ENCODE measurements around the gene TSPO. TPM values are rescaled to one million over a fixed set of nuclear protein-coding genes. Genes with fewer than 3 reads are reported as not detected.

The TSPO gene
- total RNA-seq, 4 donors from 2014 or later: 307 to 452 (median 365) TPM

DNA sequence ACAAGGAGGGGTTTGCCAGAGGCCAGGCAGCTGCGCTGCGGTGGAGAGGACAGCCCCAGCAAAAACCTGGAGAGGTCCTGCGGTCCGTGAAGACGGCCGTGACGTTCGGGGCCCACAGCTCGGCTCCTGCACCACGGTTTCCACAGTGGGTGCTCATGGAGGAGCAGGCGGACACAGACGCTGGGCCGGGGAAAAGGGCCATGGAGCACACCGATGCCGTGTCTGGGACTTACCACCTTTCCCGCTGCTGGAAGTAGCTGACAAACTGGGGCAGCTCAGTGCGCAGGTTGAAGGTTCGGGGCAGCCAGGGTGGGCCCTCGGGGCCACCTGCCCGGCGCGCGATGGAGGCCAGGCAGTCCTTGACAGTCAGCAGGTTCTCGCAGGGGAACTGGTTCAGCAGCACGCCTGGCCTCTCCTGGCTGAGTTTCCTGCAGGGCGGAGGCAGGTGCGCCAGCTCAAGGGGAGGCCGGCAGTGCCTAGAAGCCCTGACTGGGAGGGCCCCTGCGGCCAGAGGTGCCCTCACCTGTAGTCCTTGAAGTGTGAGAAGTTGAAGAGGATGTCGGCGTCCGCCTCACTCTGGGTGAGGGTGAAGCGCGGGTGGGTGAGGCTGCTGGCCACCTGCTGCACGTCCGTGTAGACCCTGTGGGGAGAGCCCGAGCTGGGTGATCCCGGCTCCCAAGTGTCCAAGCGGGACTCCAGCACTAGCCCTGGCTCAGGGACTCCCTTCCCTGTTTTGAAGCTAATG is 22.8 kb downstream of the TSPO start:
- Histone ChIP-seq H3K4me1 (peaks cover 0 to 16% (median 13%) of the 10 kb centered on the region in 4 donors), H3K36me3 (peaks cover 0 to 17% (median 6%) of the 10 kb centered on the region in 4 donors), H3K9me3 (no peaks in the 10 kb centered on the region), H3K4me3 (no peak overlapping the region), H3K27me3 (no peaks in the 10 kb centered on the region), H3K27ac (no peak overlapping the region)
- no peak for DNase-seq
- TF ChIP-seq, protein P1, sequence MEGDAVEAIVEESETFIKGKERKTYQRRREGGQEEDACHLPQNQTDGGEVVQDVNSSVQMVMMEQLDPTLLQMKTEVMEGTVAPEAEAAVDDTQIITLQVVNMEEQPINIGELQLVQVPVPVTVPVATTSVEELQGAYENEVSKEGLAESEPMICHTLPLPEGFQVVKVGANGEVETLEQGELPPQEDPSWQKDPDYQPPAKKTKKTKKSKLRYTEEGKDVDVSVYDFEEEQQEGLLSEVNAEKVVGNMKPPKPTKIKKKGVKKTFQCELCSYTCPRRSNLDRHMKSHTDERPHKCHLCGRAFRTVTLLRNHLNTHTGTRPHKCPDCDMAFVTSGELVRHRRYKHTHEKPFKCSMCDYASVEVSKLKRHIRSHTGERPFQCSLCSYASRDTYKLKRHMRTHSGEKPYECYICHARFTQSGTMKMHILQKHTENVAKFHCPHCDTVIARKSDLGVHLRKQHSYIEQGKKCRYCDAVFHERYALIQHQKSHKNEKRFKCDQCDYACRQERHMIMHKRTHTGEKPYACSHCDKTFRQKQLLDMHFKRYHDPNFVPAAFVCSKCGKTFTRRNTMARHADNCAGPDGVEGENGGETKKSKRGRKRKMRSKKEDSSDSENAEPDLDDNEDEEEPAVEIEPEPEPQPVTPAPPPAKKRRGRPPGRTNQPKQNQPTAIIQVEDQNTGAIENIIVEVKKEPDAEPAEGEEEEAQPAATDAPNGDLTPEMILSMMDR (IDR thresholded peaks at IDR 0.05): no peak
- in situ Hi-C loops (cut with MboI; ENCODE audit: low pct_ligation_motif_present in 1 of 4, low pct_unique_long_range_greater_than_20kb in 1 of 4, low sequenced_read_pairs in 3 of 4): no loop called here
- WGBS, 2 donors (ENCODE audit: low coverage in 1 of 2): 96% methylated on average over 39 of the region's 39 CpGs; no CpG with 5 or more reads in 1 of the 2 donors
- intact Hi-C loops (cut with DNase I; ENCODE audit: low total_unique reads): no loop called here

DNA sequence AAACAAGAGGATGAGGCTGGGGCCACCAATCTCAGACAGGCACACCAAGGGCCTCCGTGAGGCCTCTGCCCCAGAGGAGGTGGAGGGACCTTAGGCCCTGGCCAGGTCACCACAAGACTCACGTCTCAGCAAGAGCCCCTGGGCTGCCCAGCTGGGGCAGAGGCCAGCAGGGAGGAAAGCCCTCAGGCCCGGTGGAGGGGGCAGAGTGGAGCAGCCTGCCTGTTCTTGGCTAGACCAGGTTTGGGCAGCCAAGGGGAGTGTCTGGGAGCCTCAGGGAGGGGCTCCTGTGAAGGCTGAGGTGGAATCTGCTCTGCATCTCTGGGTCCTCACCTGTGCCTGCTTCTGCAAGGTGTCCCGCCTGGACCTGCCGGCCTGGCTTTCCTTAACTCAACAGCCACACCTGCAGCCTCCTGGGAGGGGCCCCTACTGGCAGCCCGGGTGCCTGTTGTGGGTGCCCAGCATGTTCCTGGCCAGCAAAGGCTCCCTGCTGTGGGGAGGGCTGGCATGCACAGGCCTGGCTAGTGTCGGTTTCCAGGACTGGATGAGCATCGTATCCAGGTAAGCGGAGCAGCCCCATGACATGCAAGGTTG is 23.7 kb downstream of the TSPO start:
- TF ChIP-seq POLR2A (IDR thresholded peaks at IDR 0.05): no peak
- TF ChIP-seq EP300 (IDR thresholded peaks at IDR 0.05; ENCODE audit: low read depth): no peak
- TF ChIP-seq, protein P1 (IDR thresholded peaks at IDR 0.05): no peak
- TF ChIP-seq POLR2AphosphoS5 (IDR thresholded peaks at IDR 0.05): no peak
- Histone ChIP-seq H3K9me3 (no peaks in the 10 kb centered on the region), H3K27me3 (no peaks in the 10 kb centered on the region), H3K27ac (no peak overlapping the region), H3K36me3 (peaks cover 0 to 21% (median 10%) of the 10 kb centered on the region in 4 donors), H3K4me3 (no peak overlapping the region), H3K4me1 (peaks cover 0 to 11% (median 9%) of the 10 kb centered on the region in 4 donors)
- WGBS, 2 donors (ENCODE audit: low coverage in 1 of 2): 80 to 95% methylated on average over 1 to 9 of the region's 9 CpGs
- intact Hi-C loops (cut with DNase I; ENCODE audit: low total_unique reads): no loop called here
- in situ Hi-C loops (cut with MboI; ENCODE audit: low pct_ligation_motif_present in 1 of 4, low pct_unique_long_range_greater_than_20kb in 1 of 4, low sequenced_read_pairs in 3 of 4): no loop called here
- DNase-seq: no peak

DNA sequence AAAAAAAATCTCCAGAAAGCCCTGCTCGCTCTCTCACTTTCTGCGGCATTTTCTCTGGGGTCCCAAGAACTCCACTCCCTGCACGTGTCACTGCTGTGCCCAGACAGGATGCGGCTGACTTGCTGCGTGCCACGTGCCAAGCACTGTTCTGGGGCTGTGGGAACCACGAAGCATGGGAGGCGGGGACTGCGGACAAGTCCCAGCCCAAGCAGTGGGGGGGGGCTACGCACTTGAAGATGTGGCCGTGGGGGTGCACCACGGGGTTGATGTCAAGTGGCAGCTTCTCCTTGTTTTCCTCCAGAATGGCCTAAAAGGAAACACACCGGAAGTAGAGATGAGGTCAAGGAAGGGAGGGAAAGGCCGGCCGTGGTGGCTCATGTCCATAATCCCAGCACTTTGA is 24.7 kb downstream of the TSPO start:
- intact Hi-C loops (cut with DNase I; ENCODE audit: low total_unique reads): no loop called here
- H3K36me3 ChIP-seq: peaks cover 0 to 23% (median 10%) of the 10 kb centered on the region in 4 donors
- DNase-seq: no peak
- in situ Hi-C loops (cut with MboI; ENCODE audit: low pct_ligation_motif_present in 1 of 4, low pct_unique_long_range_greater_than_20kb in 1 of 4, low sequenced_read_pairs in 3 of 4): no loop called here
- no peaks in the 10 kb centered on the region for H3K9me3 ChIP-seq
- H3K4me1 ChIP-seq: peaks cover 0 to 6% (median 1%) of the 10 kb centered on the region in 4 donors
- H3K27ac ChIP-seq: no peak overlapping the region
- no peak overlapping the region for H3K4me3 ChIP-seq
- TF ChIP-seq POLR2A (IDR thresholded peaks at IDR 0.05): no peak
- TF ChIP-seq POLR2AphosphoS5 (IDR thresholded peaks at IDR 0.05): no peak
- no peak for TF ChIP-seq EP300 (IDR thresholded peaks at IDR 0.05; ENCODE audit: low read depth)
- TF ChIP-seq, protein P1 (IDR thresholded peaks at IDR 0.05): no peak
- no peaks in the 10 kb centered on the region for H3K27me3 ChIP-seq
- WGBS, 2 donors (ENCODE audit: low coverage in 1 of 2): 88 to 96% methylated on average over 9 to 15 of the region's 15 CpGs

DNA sequence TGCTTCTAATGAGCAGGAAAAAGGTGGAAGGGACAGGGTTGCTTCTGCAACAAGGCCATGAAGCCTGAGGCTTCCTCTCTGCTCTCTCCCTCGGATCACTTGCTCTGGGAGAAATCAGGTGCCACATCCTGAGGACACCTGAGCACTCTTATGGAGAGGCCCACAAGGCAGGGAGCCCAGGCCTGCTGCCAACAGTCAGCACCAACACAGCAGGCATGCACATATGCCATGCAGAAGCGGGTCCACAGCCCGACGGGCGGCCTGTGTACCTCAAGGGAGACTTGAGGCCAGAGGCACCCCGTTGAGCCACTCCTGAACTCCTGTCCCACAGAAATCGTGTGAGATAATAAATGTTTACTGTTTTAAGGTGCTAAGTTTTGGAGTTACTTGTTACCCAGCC is 26.1 kb downstream of the TSPO start:
- H3K27me3 ChIP-seq: no peaks in the 10 kb centered on the region
- 86% methylated on average over 6 of the region's 7 CpGs; no CpG with 5 or more reads in 1 of the 2 donors for WGBS, 2 donors (ENCODE audit: low coverage in 1 of 2)
- no peak for DNase-seq

More for the DNA sequence above, 26.1 kb downstream of the TSPO start:
- H3K27ac ChIP-seq: no peak overlapping the region
- H3K9me3 ChIP-seq: no peaks in the 10 kb centered on the region
- no peak overlapping the region for H3K4me3 ChIP-seq
- H3K4me1 ChIP-seq: no peaks in the 10 kb centered on the region
- no peak for TF ChIP-seq POLR2AphosphoS5 (IDR thresholded peaks at IDR 0.05)
- TF ChIP-seq, protein P1 (IDR thresholded peaks at IDR 0.05): no peak
- no peak for TF ChIP-seq POLR2A (IDR thresholded peaks at IDR 0.05)
- no peak for TF ChIP-seq EP300 (IDR thresholded peaks at IDR 0.05; ENCODE audit: low read depth)
- H3K36me3 ChIP-seq: peaks cover 0 to 23% (median 10%) of the 10 kb centered on the region in 4 donors
- in situ Hi-C loops (cut with MboI; ENCODE audit: low pct_ligation_motif_present in 1 of 4, low pct_unique_long_range_greater_than_20kb in 1 of 4, low sequenced_read_pairs in 3 of 4) (no loop called here), intact Hi-C loops (cut with DNase I; ENCODE audit: low total_unique reads) (no loop called here)
